WTC11 (cell line): ENCODE measurements around the gene TEC. TPM values are rescaled to one million over a fixed set of nuclear protein-coding genes. Genes with fewer than 3 reads are reported as not detected.

ENCODE experiments used
- ATAC-seq: fragments of 200-7000 bp; cut with Tn5 transposase; 2 replicates; pipeline ENCODE4 v1.10.0; 2021; ENCODE audit warnings: mild to moderate bottlenecking, moderate library complexity
- CTCF ChIA-PET: fragments of 300-600 bp; sonication (Branson Sonifier 250); formaldehyde crosslinking; loops from one replicate; lab custom pipeline; 2021; ENCODE audit warnings: antibody characterized with exemption; lab: Charles Lee
- POLR2A ChIA-PET: fragments of 350-600 bp; sonication (Branson Sonifier 250); formaldehyde crosslinking; loops from one replicate; lab custom pipeline; 2021; ENCODE audit warnings: antibody characterized with exemption; lab: Charles Lee
- DNase-seq: peaks from one replicate; pipeline ENCODE4 v3.0.0; 2021; ENCODE audit warnings: low spot score
- H3K27ac Mint-ChIP-seq: 2 replicates; pipeline ENCODE4 v1.8.0; 2021; ENCODE audit warnings: mixed read lengths
- H3K27me3 Mint-ChIP-seq: 2 replicates; pipeline ENCODE4 v1.8.0; 2021; ENCODE audit warnings: low read depth, mild to moderate bottlenecking, moderate library complexity, mixed read lengths
- H3K36me3 Mint-ChIP-seq: 2 replicates; pipeline ENCODE4 v1.8.0; 2021; ENCODE audit warnings: mixed read lengths
- H3K4me1 Mint-ChIP-seq: 2 replicates; pipeline ENCODE4 v1.8.0; 2022; ENCODE audit warnings: mixed read lengths
- H3K4me3 Mint-ChIP-seq: 2 replicates; pipeline ENCODE4 v1.8.0; 2021; ENCODE audit warnings: mild to moderate bottlenecking, moderate library complexity, mixed read lengths
- H3K9me3 Mint-ChIP-seq: 2 replicates; pipeline ENCODE4 v1.8.0; 2021; ENCODE audit warnings: mixed read lengths
- CREB1 ChIP-seq: sonication (generic); formaldehyde crosslinking; IDR thresholded peaks from 2 replicates; pipeline ENCODE4 v1.8.0; 2023; ENCODE audit warnings: mild to moderate bottlenecking, missing genetic modification reagents
- ELF4 ChIP-seq: sonication (generic); formaldehyde crosslinking; IDR thresholded peaks from 2 replicates; pipeline ENCODE4 v1.8.1; 2022; ENCODE audit warnings: low read depth, mild to moderate bottlenecking, moderate library complexity, missing genetic modification reagents
- ESRRA ChIP-seq: sonication (generic); formaldehyde crosslinking; IDR thresholded peaks from 2 replicates; pipeline ENCODE4 v1.8.1; 2022; ENCODE audit warnings: mild to moderate bottlenecking, missing genetic modification reagents, borderline replicate concordance
- ETV6 ChIP-seq: sonication (generic); formaldehyde crosslinking; IDR thresholded peaks from 2 replicates; pipeline ENCODE4 v1.8.1; 2022; ENCODE audit warnings: mild to moderate bottlenecking, missing genetic modification reagents
- GRHL2 ChIP-seq: fragments of 250-450 bp; sonication (Bioruptor Pico); IDR thresholded peaks from 2 replicates; pipeline ENCODE4 v1.8.0; 2022; ENCODE audit warnings: mild to moderate bottlenecking, moderate library complexity; ENCODE audit not compliant: insufficient replicate concordance, severe bottlenecking
- NFYB ChIP-seq: sonication (generic); formaldehyde crosslinking; conservative IDR thresholded peaks from 2 replicates; pipeline ENCODE4 v1.8.0; 2022; ENCODE audit warnings: low read depth, missing genetic modification reagents
- NR3C1 ChIP-seq: sonication (generic); formaldehyde crosslinking; conservative IDR thresholded peaks from 2 replicates; pipeline ENCODE4 v1.8.1; 2023; ENCODE audit warnings: low read depth, mild to moderate bottlenecking, missing genetic modification reagents
- RORB ChIP-seq: fragments of 250-450 bp; sonication (Bioruptor Pico); IDR thresholded peaks from 2 replicates; pipeline ENCODE4 v1.9.0; 2021; ENCODE audit warnings: mild to moderate bottlenecking
- TEAD4 ChIP-seq: sonication (generic); formaldehyde crosslinking; IDR thresholded peaks from 2 replicates; pipeline ENCODE4 v1.8.0; 2022; ENCODE audit warnings: mild to moderate bottlenecking, missing genetic modification reagents
- ZNF121 ChIP-seq: sonication (generic); formaldehyde crosslinking; IDR thresholded peaks from 2 replicates; pipeline ENCODE4 v1.8.0; 2023; ENCODE audit warnings: missing genetic modification reagents
- ZNF232 ChIP-seq: sonication (generic); formaldehyde crosslinking; IDR thresholded peaks from 2 replicates; pipeline ENCODE4 v1.8.0; 2022; ENCODE audit warnings: mild to moderate bottlenecking, missing genetic modification reagents
- ZNF263 ChIP-seq: sonication (generic); formaldehyde crosslinking; IDR thresholded peaks from 2 replicates; pipeline ENCODE4 v1.8.1; 2022; ENCODE audit warnings: low read depth, mild to moderate bottlenecking, moderate library complexity, missing genetic modification reagents
- ZNF416 ChIP-seq: fragments of 250-450 bp; sonication (Bioruptor Pico); IDR thresholded peaks from 2 replicates; pipeline ENCODE4 v1.9.0; 2021; ENCODE audit warnings: mild to moderate bottlenecking, inconsistent platforms
- total RNA-seq: library from RNA; stranded (reverse); gene quantifications from 3 replicates; pipeline ENCODE4 v1.2.3, GENCODE V29; 2021
- TF ChIP-seq, protein P1 (sequence below): sonication (generic); formaldehyde crosslinking; IDR thresholded peaks from 2 replicates; pipeline ENCODE4 v1.8.1; 2022; ENCODE audit warnings: mild to moderate bottlenecking, moderate library complexity, missing genetic modification reagents
- TF ChIP-seq, protein P2 (sequence below): sonication (generic); formaldehyde crosslinking; IDR thresholded peaks from 2 replicates; pipeline ENCODE4 v1.8.1; 2022; ENCODE audit warnings: missing genetic modification reagents, borderline replicate concordance
- TF ChIP-seq, protein P3 (sequence below): sonication (generic); formaldehyde crosslinking; IDR thresholded peaks from 2 replicates; pipeline ENCODE4 v1.8.1; 2023; ENCODE audit warnings: mild to moderate bottlenecking, missing genetic modification reagents, moderate library complexity
- TF ChIP-seq, protein P4 (sequence below): fragments of 250-450 bp; sonication (Bioruptor Pico); IDR thresholded peaks from 2 replicates; pipeline ENCODE4 v2.1.2; 2022; ENCODE audit warnings: mild to moderate bottlenecking, moderate library complexity
- TF ChIP-seq, protein P5 (sequence below): sonication (generic); formaldehyde crosslinking; IDR thresholded peaks from 2 replicates; pipeline ENCODE4 v1.8.1; 2022; ENCODE audit warnings: low read depth, missing genetic modification reagents, borderline replicate concordance
- TF ChIP-seq, protein P6 (sequence below): sonication (generic); formaldehyde crosslinking; IDR thresholded peaks from 2 replicates; pipeline ENCODE4 v1.8.0; 2022; ENCODE audit warnings: mild to moderate bottlenecking, missing genetic modification reagents
- TF ChIP-seq, protein P7 (sequence below): sonication (generic); formaldehyde crosslinking; conservative IDR thresholded peaks from 2 replicates; pipeline ENCODE4 v1.8.1; 2023; ENCODE audit warnings: mild to moderate bottlenecking, low read depth, missing genetic modification reagents, moderate library complexity

TEC gene
- total RNA-seq, 1 experiment from 2014 or later: 8.8 TPM

DNA sequence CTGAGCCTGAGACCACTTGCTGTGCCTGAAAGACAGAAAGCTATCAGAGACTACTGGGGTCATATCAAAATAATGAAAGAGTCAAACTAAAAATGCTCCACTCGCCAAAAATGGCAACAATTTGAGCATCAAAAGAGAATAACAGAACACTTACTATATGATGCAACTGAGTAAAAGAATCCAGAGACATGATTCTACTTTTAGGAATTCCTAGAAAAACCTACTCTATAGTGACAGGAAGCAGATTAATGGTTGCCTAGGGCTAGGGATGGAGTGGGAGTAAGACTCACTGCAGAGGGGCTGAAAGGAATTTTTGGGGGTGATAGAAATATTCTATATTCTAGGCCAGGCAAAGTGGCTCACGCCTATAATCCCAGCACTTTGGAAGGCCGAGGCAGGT, 42.3 kb upstream of the TEC start:
- ATAC-seq: no peak
- TF ChIP-seq ZNF232 (CRISPR knock-in tag): no peak
- TF ChIP-seq, all 79 proteins: peak for 0
- Mint-ChIP-seq H3K27ac (no peak overlapping the region), H3K4me1 (no peaks in the 10 kb centered on the region; the same call in 1 of the 2 replicates), H3K27me3 (no peaks in the 10 kb centered on the region), H3K36me3 (no peaks in the 10 kb centered on the region), H3K4me3 (no peak overlapping the region), H3K9me3 (no peaks in the 10 kb centered on the region)
- DNase-seq: no peak
- CTCF ChIA-PET: interaction anchor here (1.2 to 1.8 kb wide), 2 partner anchors 21 to 184 kb away, joined by 5 to 6 read pairs; no protein-coding TSS in a partner anchor
- POLR2A ChIA-PET: no interaction called here

DNA sequence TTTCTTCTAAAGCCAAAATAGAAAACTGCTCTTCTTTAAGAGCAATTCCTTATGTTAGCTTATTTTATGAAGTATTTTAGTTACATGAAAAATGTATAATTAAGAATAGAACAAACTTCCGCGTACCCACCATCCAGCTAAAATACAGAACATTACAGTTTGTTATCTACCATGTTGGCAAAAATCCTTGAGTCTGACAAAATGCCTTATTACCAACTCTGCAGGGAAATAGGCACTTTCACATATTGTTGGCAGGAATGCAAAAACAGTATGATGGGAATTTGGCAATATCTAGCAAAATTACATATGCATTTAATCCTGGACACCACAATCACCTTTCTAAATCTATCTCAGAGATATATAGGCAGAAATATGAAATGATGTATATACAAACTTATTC, 39.3 kb upstream of the TEC start:
- H3K36me3 Mint-ChIP-seq: no peaks in the 10 kb centered on the region
- ChIA-PET CTCF (interaction anchor here (1.1 kb wide), 1 partner anchor 18 kb away, joined by 3 read pairs; no protein-coding TSS in a partner anchor), POLR2A (no interaction called here)
- no peak overlapping the region for H3K4me3 Mint-ChIP-seq
- TF ChIP-seq NFYB (no peak), TEAD4 (CRISPR knock-in tag) (no peak), ESRRA (CRISPR knock-in tag) (no peak), RORB (CRISPR knock-in tag) (no peak), CREB1 (CRISPR knock-in tag) (no peak), ETV6 (no peak), NR3C1 (CRISPR knock-in tag) (no peak)
- TF ChIP-seq, protein P1, sequence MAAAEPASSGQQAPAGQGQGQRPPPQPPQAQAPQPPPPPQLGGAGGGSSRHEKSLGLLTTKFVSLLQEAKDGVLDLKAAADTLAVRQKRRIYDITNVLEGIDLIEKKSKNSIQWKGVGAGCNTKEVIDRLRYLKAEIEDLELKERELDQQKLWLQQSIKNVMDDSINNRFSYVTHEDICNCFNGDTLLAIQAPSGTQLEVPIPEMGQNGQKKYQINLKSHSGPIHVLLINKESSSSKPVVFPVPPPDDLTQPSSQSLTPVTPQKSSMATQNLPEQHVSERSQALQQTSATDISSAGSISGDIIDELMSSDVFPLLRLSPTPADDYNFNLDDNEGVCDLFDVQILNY (CRISPR knock-in tag): no peak
- TF ChIP-seq, protein P2, sequence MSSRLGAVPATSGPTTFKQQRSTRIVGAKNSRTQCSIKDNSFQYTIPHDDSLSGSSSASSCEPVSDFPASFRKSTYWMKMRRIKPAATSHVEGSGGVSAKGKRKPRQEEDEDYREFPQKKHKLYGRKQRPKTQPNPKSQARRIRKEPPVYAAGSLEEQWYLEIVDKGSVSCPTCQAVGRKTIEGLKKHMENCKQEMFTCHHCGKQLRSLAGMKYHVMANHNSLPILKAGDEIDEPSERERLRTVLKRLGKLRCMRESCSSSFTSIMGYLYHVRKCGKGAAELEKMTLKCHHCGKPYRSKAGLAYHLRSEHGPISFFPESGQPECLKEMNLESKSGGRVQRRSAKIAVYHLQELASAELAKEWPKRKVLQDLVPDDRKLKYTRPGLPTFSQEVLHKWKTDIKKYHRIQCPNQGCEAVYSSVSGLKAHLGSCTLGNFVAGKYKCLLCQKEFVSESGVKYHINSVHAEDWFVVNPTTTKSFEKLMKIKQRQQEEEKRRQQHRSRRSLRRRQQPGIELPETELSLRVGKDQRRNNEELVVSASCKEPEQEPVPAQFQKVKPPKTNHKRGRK (CRISPR knock-in tag): no peak
- TF ChIP-seq, protein P3, sequence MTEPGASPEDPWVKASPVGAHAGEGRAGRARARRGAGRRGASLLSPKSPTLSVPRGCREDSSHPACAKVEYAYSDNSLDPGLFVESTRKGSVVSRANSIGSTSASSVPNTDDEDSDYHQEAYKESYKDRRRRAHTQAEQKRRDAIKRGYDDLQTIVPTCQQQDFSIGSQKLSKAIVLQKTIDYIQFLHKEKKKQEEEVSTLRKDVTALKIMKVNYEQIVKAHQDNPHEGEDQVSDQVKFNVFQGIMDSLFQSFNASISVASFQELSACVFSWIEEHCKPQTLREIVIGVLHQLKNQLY (CRISPR knock-in tag): no peak
- TF ChIP-seq, protein P4, sequence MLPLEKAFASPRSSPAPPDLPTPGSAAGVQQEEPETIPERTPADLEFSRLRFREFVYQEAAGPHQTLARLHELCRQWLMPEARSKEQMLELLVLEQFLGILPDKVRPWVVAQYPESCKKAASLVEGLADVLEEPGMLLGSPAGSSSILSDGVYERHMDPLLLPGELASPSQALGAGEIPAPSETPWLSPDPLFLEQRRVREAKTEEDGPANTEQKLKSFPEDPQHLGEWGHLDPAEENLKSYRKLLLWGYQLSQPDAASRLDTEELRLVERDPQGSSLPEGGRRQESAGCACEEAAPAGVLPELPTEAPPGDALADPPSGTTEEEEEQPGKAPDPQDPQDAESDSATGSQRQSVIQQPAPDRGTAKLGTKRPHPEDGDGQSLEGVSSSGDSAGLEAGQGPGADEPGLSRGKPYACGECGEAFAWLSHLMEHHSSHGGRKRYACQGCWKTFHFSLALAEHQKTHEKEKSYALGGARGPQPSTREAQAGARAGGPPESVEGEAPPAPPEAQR (CRISPR knock-in tag): no peak
- H3K27me3 Mint-ChIP-seq: no peaks in the 10 kb centered on the region
- H3K27ac Mint-ChIP-seq: no peak overlapping the region
- no peak for DNase-seq
- no peaks in the 10 kb centered on the region for H3K4me1 Mint-ChIP-seq
- H3K9me3 Mint-ChIP-seq: no peaks in the 10 kb centered on the region
- no peak for ATAC-seq

DNA sequence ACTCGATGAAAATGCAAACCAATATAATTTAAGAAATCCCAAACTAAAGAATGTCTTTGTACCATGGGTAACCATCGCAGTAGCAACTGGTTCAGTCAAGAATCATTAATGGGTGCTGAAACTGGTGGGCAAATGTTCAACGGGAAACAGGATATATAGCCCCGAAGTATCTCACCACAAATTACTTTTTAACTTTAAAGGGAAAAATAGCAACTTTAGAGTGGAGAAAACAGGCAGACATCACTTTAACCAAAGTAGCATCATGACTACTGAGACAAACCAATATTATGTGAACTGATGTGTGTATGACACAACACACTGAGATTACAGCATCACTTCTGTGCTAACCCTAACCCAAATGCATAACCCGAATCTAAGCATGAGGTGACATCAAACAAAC, 37.9 kb upstream of the TEC start:
- no peaks in the 10 kb centered on the region for H3K36me3 Mint-ChIP-seq
- no peak for TF ChIP-seq ZNF121 (CRISPR knock-in tag)
- TF ChIP-seq, protein P5, sequence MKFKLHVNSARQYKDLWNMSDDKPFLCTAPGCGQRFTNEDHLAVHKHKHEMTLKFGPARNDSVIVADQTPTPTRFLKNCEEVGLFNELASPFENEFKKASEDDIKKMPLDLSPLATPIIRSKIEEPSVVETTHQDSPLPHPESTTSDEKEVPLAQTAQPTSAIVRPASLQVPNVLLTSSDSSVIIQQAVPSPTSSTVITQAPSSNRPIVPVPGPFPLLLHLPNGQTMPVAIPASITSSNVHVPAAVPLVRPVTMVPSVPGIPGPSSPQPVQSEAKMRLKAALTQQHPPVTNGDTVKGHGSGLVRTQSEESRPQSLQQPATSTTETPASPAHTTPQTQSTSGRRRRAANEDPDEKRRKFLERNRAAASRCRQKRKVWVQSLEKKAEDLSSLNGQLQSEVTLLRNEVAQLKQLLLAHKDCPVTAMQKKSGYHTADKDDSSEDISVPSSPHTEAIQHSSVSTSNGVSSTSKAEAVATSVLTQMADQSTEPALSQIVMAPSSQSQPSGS: no peak
- no peak for TF ChIP-seq ZNF263
- TF ChIP-seq GRHL2 (CRISPR knock-in tag): no peak
- TF ChIP-seq, protein P6, sequence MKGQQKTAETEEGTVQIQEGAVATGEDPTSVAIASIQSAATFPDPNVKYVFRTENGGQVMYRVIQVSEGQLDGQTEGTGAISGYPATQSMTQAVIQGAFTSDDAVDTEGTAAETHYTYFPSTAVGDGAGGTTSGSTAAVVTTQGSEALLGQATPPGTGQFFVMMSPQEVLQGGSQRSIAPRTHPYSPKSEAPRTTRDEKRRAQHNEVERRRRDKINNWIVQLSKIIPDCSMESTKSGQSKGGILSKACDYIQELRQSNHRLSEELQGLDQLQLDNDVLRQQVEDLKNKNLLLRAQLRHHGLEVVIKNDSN (CRISPR knock-in tag): no peak
- no peak for TF ChIP-seq ELF4 (CRISPR knock-in tag)
- TF ChIP-seq, protein P3 (CRISPR knock-in tag): no peak
- no peak for TF ChIP-seq CREB1 (CRISPR knock-in tag)
- TF ChIP-seq ZNF416 (CRISPR knock-in tag): no peak
- TF ChIP-seq, protein P7, sequence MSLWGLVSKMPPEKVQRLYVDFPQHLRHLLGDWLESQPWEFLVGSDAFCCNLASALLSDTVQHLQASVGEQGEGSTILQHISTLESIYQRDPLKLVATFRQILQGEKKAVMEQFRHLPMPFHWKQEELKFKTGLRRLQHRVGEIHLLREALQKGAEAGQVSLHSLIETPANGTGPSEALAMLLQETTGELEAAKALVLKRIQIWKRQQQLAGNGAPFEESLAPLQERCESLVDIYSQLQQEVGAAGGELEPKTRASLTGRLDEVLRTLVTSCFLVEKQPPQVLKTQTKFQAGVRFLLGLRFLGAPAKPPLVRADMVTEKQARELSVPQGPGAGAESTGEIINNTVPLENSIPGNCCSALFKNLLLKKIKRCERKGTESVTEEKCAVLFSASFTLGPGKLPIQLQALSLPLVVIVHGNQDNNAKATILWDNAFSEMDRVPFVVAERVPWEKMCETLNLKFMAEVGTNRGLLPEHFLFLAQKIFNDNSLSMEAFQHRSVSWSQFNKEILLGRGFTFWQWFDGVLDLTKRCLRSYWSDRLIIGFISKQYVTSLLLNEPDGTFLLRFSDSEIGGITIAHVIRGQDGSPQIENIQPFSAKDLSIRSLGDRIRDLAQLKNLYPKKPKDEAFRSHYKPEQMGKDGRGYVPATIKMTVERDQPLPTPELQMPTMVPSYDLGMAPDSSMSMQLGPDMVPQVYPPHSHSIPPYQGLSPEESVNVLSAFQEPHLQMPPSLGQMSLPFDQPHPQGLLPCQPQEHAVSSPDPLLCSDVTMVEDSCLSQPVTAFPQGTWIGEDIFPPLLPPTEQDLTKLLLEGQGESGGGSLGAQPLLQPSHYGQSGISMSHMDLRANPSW: no peak

More for the DNA sequence above, 37.9 kb upstream of the TEC start:
- POLR2A ChIA-PET: no interaction called here
- CTCF ChIA-PET: no interaction called here
- no peaks in the 10 kb centered on the region for H3K9me3 Mint-ChIP-seq
- H3K27ac Mint-ChIP-seq: no peak overlapping the region
- H3K4me3 Mint-ChIP-seq: no peak overlapping the region
- no peaks in the 10 kb centered on the region for H3K4me1 Mint-ChIP-seq
- no peaks in the 10 kb centered on the region for H3K27me3 Mint-ChIP-seq
- no peak for DNase-seq
- ATAC-seq: no peak
